HepG2 (cell line): ENCODE data around the gene CABP4. TPM values are rescaled to one million over a fixed set of nuclear protein-coding genes. Genes with fewer than 3 reads are reported as not detected.
A peak's percentile ranks its signal among the peaks of the same experiment; 100 is the strongest.
"Not testable (repeated sequence)": the region's sequence is repeated elsewhere in the genome, so short reads cannot be mapped to it uniquely, and the experiment has no call there.

Experiments
- ATAC-seq: fragments of 200-7000 bp; cut with Tn5 transposase; 3 replicates; pipeline ENCODE4 v1.9.1; 2020; ENCODE audit warnings: mild to moderate bottlenecking, moderate library complexity
- BruUV-seq: library from RNA; stranded (reverse); fragments of 400-500 nt; replicated peaks from 2 replicates; lab custom pipeline; 2021; lab: Mats Ljungman, UMichigan
- CTCF ChIA-PET: fragments of 300-600 bp; formaldehyde crosslinking; extraction: SDS; loops from one replicate; lab custom pipeline; 2021; ENCODE audit warnings: low total read pairs, inconsistent platforms, low intra/inter-chr PET ratio; lab: Yijun Ruan, JAX
- POLR2A ChIA-PET: fragments of 350-600 bp; sonication (Branson Sonifier 250); formaldehyde crosslinking; loops from one replicate; lab custom pipeline; 2020; ENCODE audit warnings: antibody characterized with exemption, inconsistent platforms; lab: Yijun Ruan, JAX
- DNase-seq: peaks from one replicate; pipeline ENCODE4 v3.0.0-alpha.2; 2015; ENCODE audit warnings: low spot score
- FAIRE-seq: peaks from 3 replicates; lab custom pipeline; 2011; peaks lifted over from hg19 to GRCh38; lab: Jason Lieb, UNC
- H2AFZ ChIP-seq: one replicate; pipeline ENCODE4 v1.6.1; 2011; ENCODE audit warnings: low read length, inconsistent platforms
- H3K27ac ChIP-seq: fragments of 300-600 bp; 3 replicates; pipeline ENCODE4 v1.8.0; 2011; ENCODE audit warnings: mixed run types, mild to moderate bottlenecking, mixed read lengths, low read length, inconsistent platforms; ENCODE audit not compliant: insufficient read depth; ENCODE audit errors: extremely low read length
- H3K27me3 ChIP-seq, 2 experiments: fragments of 200-600 bp in 1 of 2; 2 replicates in 1 of 2; 3 replicates in 1 of 2; pipeline versions ENCODE4 v1.6.0 to v1.8.0; 2011; ENCODE audit warnings: low read length in 2 of 2, mild to moderate bottlenecking in 2 of 2, moderate library complexity in 2 of 2, inconsistent platforms in 1 of 2; ENCODE audit not compliant: insufficient read depth in 2 of 2, control insufficient read depth in 1 of 2
- H3K36me3 ChIP-seq, 2 experiments: fragments of 200-600 bp in 1 of 2; replicated peaks in 1 of 2; 2 replicates in 1 of 2; 3 replicates in 1 of 2; pipeline versions ENCODE4 v1.5.1 to v1.8.0; 2011; ENCODE audit warnings: low read length in 2 of 2, inconsistent platforms in 1 of 2; ENCODE audit not compliant: insufficient read depth in 2 of 2, control insufficient read depth in 1 of 2
- H3K4me1 ChIP-seq: 2 replicates; pipeline ENCODE4 v1.5.1; 2012; ENCODE audit warnings: low read length, inconsistent platforms; ENCODE audit not compliant: insufficient read depth
- H3K4me2 ChIP-seq: 2 replicates; pipeline ENCODE4 v1.6.0; 2011; ENCODE audit warnings: low read depth, low read length, inconsistent platforms
- H3K4me3 ChIP-seq, 3 experiments: fragments of 200-600 bp in 1 of 3; sonication (generic), shearing (Covaris generic) in 1 of 3; replicated peaks in 1 of 3; 2 replicates each; pipeline ENCODE4 v1.5.1; 2011 to 2016; ENCODE audit warnings: low read length in 3 of 3, inconsistent platforms in 2 of 3, low read depth in 2 of 3, mild to moderate bottlenecking in 2 of 3, control low read depth in 1 of 3, mixed read lengths in 1 of 3; ENCODE audit not compliant: insufficient read depth in 1 of 3
- H3K79me2 ChIP-seq: one replicate; pipeline ENCODE4 v1.6.1; 2011; ENCODE audit warnings: low read length, inconsistent platforms; ENCODE audit not compliant: insufficient read depth
- H3K9ac ChIP-seq: 2 replicates; pipeline ENCODE4 v1.6.0; 2011; ENCODE audit warnings: mild to moderate bottlenecking, low read depth, low read length, inconsistent platforms; ENCODE audit not compliant: insufficient read depth
- H3K9me3 ChIP-seq: 2 replicates; pipeline ENCODE4 v1.5.1; 2012; ENCODE audit warnings: mild to moderate bottlenecking, low read length
- H4K20me1 ChIP-seq: 2 replicates; pipeline ENCODE4 v1.6.0; 2011; ENCODE audit warnings: inconsistent platforms, mild to moderate bottlenecking, low read length, moderate library complexity; ENCODE audit not compliant: insufficient read depth
- FOXA3 ChIP-seq: IDR thresholded peaks from 2 replicates; pipeline ENCODE4 v1.6.1; 2016; ENCODE audit warnings: missing genetic modification reagents, missing compliant biosample characterization
- HNF4A ChIP-seq: sonication (generic); formaldehyde crosslinking; IDR thresholded peaks from 2 replicates; pipeline ENCODE4 v1.4.0; 2020; ENCODE audit warnings: missing genetic modification reagents
- KDM1A ChIP-seq: IDR thresholded peaks from 2 replicates; pipeline ENCODE4 v1.6.1; 2016; ENCODE audit warnings: missing compliant biosample characterization
- NR2F1 ChIP-seq, 2 experiments: fragments of 450-650 bp in 1 of 2; formaldehyde crosslinking in 1 of 2; IDR thresholded peaks; 2 replicates each; pipeline versions ENCODE4 v1.5.0 to v1.6.1; 2016 to 2020; ENCODE audit warnings: mild to moderate bottlenecking in 1 of 2, missing compliant biosample characterization in 1 of 2, missing genetic modification reagents in 1 of 2, moderate library complexity in 1 of 2
- PAXIP1 ChIP-seq: sonication (generic); formaldehyde crosslinking; conservative IDR thresholded peaks from 2 replicates; pipeline ENCODE4 v1.4.0; 2020; ENCODE audit warnings: mild to moderate bottlenecking, missing genetic modification reagents, moderate library complexity
- RARA ChIP-seq: IDR thresholded peaks from 2 replicates; pipeline ENCODE4 v1.6.1; 2016; ENCODE audit warnings: missing genetic modification reagents, missing compliant biosample characterization
- RXRA ChIP-seq: sonication (generic); formaldehyde crosslinking; IDR thresholded peaks from 2 replicates; pipeline ENCODE4 v1.5.1; 2020; ENCODE audit warnings: missing genetic modification reagents
- RXRB ChIP-seq: IDR thresholded peaks from 2 replicates; pipeline ENCODE4 v1.6.1; 2016; ENCODE audit warnings: borderline replicate concordance, missing genetic modification reagents, missing compliant biosample characterization
- SALL1 ChIP-seq: sonication (generic); formaldehyde crosslinking; IDR thresholded peaks from 2 replicates; pipeline ENCODE4 v1.8.0; 2022; ENCODE audit warnings: mild to moderate bottlenecking, missing genetic modification reagents
- SAP130 ChIP-seq: IDR thresholded peaks from 2 replicates; pipeline ENCODE4 v1.6.1; 2016; ENCODE audit warnings: low read depth
- TBX2 ChIP-seq: sonication (generic); formaldehyde crosslinking; IDR thresholded peaks from 2 replicates; pipeline ENCODE4 v1.5.0; 2020; ENCODE audit warnings: missing genetic modification reagents, mild to moderate bottlenecking, borderline replicate concordance
- ZNF441 ChIP-seq: sonication (generic); formaldehyde crosslinking; IDR thresholded peaks from 2 replicates; pipeline ENCODE4 v1.7.0; 2021; ENCODE audit warnings: missing genetic modification reagents, borderline replicate concordance
- ZNF556 ChIP-seq: sonication (generic); formaldehyde crosslinking; IDR thresholded peaks from 2 replicates; pipeline ENCODE4 v1.4.0; 2020; ENCODE audit warnings: mild to moderate bottlenecking, missing genetic modification reagents, borderline replicate concordance
- ZNF614 ChIP-seq: IDR thresholded peaks from 2 replicates; pipeline ENCODE4 v1.6.1; 2018; ENCODE audit warnings: missing biosample characterization, missing genetic modification reagents, inconsistent platforms, borderline replicate concordance
- WGBS: methylation state at CpG from one replicate; pipeline ENCODE4 v1.1.6; 2017; ENCODE audit warnings: low lambda C conversion rate; 5-methylcytosine and 5-hydroxymethylcytosine counted together
- in situ Hi-C: cut with HindIII; loops from 2 replicates; pipeline ENCODE4 v1.10.0; 2017; ENCODE audit warnings: low pct_unique_long_range_greater_than_20kb; ENCODE audit not compliant: extremely low pct_ligation_motif_present
- intact Hi-C: fragments of 100-400 bp; cut with micrococcal nuclease; formaldehyde crosslinking; loops from one replicate; pipeline ENCODE4 v1.10.0; 2022; ENCODE audit not compliant: unreplicated experiment
- polyA plus RNA-seq, 8 experiments: library from polyadenylated mRNA; depleted of rRNA in 3 of 8; stranded (reverse) in 7 of 8; unstranded in 1 of 8; fragments of >200 nt; fragmentation: Illumina TruSeq in 4 of 8; extraction: Trizol in 4 of 8; gene quantifications; 2 replicates each; pipeline versions ENCODE4 v1.2.1 to v1.2.3, GENCODE V29; 2011 to 2016; ENCODE audit warnings: low read depth in 4 of 8, missing spikeins in 1 of 8, mixed read lengths in 1 of 8; ENCODE audit not compliant: insufficient read depth in 1 of 8
- total RNA-seq, 5 experiments: library from RNA; depleted of rRNA; stranded (reverse); fragments of >200 nt; fragmentation: Illumina TruSeq; extraction: Trizol; gene quantifications; 2 replicates each; pipeline ENCODE4 v1.2.3, GENCODE V29; 2016; ENCODE audit warnings: low read depth in 1 of 5
- TF ChIP-seq, protein P1 (sequence below): sonication (generic); formaldehyde crosslinking; IDR thresholded peaks from 2 replicates; pipeline ENCODE4 v1.5.1; 2020; ENCODE audit warnings: mild to moderate bottlenecking, missing genetic modification reagents, borderline replicate concordance

CABP4 gene
- total and polyA plus RNA-seq, 2 of the 13 experiments (the other 11 are each of a cell fraction or from before 2014, with no cell fraction given) = not detected

DNA sequence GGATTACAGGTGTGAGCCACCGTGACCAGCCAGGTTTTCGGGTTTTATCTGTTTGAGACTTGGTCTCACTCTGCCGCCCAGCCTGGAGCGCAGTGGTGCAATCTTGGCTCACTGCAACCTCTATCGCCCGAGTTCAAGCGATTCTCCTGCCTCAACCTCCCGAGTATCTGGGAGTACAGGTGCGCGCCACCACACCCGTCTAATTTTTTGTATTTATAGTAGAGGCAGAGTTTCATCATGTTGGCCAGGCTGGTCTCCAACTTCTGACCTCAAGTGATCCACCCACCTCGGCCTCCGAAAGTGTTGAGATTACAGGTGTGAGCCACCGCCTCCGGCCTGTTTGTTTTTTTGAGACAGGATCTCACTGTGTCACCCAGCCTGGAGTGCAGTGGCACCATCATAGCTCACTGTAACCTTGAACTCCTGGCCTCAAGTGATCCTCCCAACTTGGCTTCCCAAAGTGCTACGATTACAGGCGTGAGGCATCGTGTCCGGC lies 27.7 kb upstream of the CABP4 start:
- intact Hi-C loops, H3K27me3 ChIP-seq, BruUV-seq, H4K20me1 ChIP-seq, H3K36me3 ChIP-seq, CTCF ChIA-PET, H3K9me3 ChIP-seq: not testable (repeated sequence)
- peak; percentile 83 for FAIRE-seq
- POLR2A ChIA-PET = interaction anchor here (0.8 to 3.0 kb wide), 10 partner anchors 9 to 74 kb away, joined by 3 to 12 read pairs (median 6); partner anchors contain the start of genes CORO1B, POLD4, PPP1CA and RAD9A
- DNase-seq = peak; percentile 50
- peaks cover 13% of the 10 kb centered on the region for H3K79me2 ChIP-seq
- peak overlapping the region; percentile 71 for H2AFZ ChIP-seq
- peak overlapping the region; percentile 97 for H3K9ac ChIP-seq
- peak overlapping the region; percentile 93 for H3K4me2 ChIP-seq
- peaks cover 40% of the 10 kb centered on the region for H3K4me1 ChIP-seq
- peak; percentile 30 for ATAC-seq
- in situ Hi-C loops = loop anchor here (5.0 kb wide), 1 partner anchor 35 kb away; no protein-coding TSS in a partner anchor
- WGBS = 48% methylated on average over 19 of the region's 19 CpGs
- H3K4me3 ChIP-seq = peak overlapping the region; percentile 69 to 98 (median 90)
- peak overlapping the region; percentile 85 for H3K27ac ChIP-seq
- TF ChIP-seq RXRA (CRISPR knock-in tag) (peak; percentile 78; the same call in 1 of the 2 replicates), KDM1A (CRISPR knock-in tag) (0 out of 2 replicates have a peak, but pooled peaks have one; percentile 63), ZNF556 (0 out of 2 replicates have a peak, but pooled peaks have one; percentile 1), TBX2 (CRISPR knock-in tag) (peak; percentile 55; the same call in 1 of the 2 replicates), FOXA3 (CRISPR knock-in tag) (0 out of 2 replicates have a peak, but pooled peaks have one; percentile 24), HNF4A (peak; percentile 48), SAP130 (CRISPR knock-in tag) (peak; percentile 44), PAXIP1 (CRISPR knock-in tag) (peak; percentile 50; the same call in 1 of the 2 replicates), ZNF441 (CRISPR knock-in tag) (peak; percentile 43; the same call in 1 of the 2 replicates), RARA (CRISPR knock-in tag) (peak; percentile 93), ZNF614 (peak; percentile 14; the same call in 1 of the 2 replicates), NR2F1 (CRISPR knock-in tag; IDR thresholded peaks at IDR 0.05) (peak; percentile 36 to 61; a peak in 2 of 4 replicates), SALL1 (CRISPR knock-in tag) (peak; percentile 42; the same call in 1 of the 2 replicates), RXRB (CRISPR knock-in tag) (peak; percentile 69)
- TF ChIP-seq, protein P1, sequence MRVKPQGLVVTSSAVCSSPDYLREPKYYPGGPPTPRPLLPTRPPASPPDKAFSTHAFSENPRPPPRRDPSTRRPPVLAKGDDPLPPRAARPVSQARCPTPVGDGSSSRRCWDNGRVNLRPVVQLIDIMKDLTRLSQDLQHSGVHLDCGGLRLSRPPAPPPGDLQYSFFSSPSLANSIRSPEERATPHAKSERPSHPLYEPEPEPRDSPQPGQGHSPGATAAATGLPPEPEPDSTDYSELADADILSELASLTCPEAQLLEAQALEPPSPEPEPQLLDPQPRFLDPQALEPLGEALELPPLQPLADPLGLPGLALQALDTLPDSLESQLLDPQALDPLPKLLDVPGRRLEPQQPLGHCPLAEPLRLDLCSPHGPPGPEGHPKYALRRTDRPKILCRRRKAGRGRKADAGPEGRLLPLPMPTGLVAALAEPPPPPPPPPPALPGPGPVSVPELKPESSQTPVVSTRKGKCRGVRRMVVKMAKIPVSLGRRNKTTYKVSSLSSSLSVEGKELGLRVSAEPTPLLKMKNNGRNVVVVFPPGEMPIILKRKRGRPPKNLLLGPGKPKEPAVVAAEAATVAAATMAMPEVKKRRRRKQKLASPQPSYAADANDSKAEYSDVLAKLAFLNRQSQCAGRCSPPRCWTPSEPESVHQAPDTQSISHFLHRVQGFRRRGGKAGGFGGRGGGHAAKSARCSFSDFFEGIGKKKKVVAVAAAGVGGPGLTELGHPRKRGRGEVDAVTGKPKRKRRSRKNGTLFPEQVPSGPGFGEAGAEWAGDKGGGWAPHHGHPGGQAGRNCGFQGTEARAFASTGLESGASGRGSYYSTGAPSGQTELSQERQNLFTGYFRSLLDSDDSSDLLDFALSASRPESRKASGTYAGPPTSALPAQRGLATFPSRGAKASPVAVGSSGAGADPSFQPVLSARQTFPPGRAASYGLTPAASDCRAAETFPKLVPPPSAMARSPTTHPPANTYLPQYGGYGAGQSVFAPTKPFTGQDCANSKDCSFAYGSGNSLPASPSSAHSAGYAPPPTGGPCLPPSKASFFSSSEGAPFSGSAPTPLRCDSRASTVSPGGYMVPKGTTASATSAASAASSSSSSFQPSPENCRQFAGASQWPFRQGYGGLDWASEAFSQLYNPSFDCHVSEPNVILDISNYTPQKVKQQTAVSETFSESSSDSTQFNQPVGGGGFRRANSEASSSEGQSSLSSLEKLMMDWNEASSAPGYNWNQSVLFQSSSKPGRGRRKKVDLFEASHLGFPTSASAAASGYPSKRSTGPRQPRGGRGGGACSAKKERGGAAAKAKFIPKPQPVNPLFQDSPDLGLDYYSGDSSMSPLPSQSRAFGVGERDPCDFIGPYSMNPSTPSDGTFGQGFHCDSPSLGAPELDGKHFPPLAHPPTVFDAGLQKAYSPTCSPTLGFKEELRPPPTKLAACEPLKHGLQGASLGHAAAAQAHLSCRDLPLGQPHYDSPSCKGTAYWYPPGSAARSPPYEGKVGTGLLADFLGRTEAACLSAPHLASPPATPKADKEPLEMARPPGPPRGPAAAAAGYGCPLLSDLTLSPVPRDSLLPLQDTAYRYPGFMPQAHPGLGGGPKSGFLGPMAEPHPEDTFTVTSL (CRISPR knock-in tag) = peak; percentile 64; the same call in 1 of the 2 replicates
